ENCODE data around the gene SMYD3. TPM values are rescaled to one million over a fixed set of nuclear protein-coding genes. Genes with fewer than 3 reads are reported as not detected.

The SMYD3 gene
- total and polyA plus RNA-seq, 2 experiments from 2014 or later, result 30.8 to 68.5 TPM

- Histone ChIP-seq H2AFZ (no peak overlapping the region), H3K79me2 (no peaks in the 10 kb centered on the region), H3K4me2 (no peak overlapping the region), H4K20me1 (ENCODE audit: insufficient read depth, poor library complexity, severe bottlenecking) (no peaks in the 10 kb centered on the region), H3K9me3 (ENCODE audit: low read depth) (no peaks in the 10 kb centered on the region), H3K36me3 (replicated peaks; ENCODE audit: insufficient read depth, low read depth) (no peaks in the 10 kb centered on the region), H3K4me1 (ENCODE audit: insufficient read depth) (no peaks in the 10 kb centered on the region), H3K27ac (no peak overlapping the region), H3K27me3 (no peaks in the 10 kb centered on the region), H3K4me3 (no peak overlapping the region), H3K9me2 (replicated peaks; ENCODE audit: insufficient read depth) (no peaks in the 10 kb centered on the region)
- TF ChIP-seq EZH2 (IDR thresholded peaks at IDR 0.05; ENCODE audit: borderline replicate concordance) (no peak), EZH2phosphoT487 (IDR thresholded peaks at IDR 0.05; ENCODE audit: low read depth, severe bottlenecking, unreplicated experiment) (no peak)
- TF ChIP-seq, protein P1, sequence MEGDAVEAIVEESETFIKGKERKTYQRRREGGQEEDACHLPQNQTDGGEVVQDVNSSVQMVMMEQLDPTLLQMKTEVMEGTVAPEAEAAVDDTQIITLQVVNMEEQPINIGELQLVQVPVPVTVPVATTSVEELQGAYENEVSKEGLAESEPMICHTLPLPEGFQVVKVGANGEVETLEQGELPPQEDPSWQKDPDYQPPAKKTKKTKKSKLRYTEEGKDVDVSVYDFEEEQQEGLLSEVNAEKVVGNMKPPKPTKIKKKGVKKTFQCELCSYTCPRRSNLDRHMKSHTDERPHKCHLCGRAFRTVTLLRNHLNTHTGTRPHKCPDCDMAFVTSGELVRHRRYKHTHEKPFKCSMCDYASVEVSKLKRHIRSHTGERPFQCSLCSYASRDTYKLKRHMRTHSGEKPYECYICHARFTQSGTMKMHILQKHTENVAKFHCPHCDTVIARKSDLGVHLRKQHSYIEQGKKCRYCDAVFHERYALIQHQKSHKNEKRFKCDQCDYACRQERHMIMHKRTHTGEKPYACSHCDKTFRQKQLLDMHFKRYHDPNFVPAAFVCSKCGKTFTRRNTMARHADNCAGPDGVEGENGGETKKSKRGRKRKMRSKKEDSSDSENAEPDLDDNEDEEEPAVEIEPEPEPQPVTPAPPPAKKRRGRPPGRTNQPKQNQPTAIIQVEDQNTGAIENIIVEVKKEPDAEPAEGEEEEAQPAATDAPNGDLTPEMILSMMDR (IDR thresholded peaks at IDR 0.05; ENCODE audit: poor library complexity), result no peak
- 93% methylated on average over 5 of the region's 5 CpGs for WGBS (ENCODE audit: low lambda C conversion rate, missing lambda C conversion rate)
- no peak for DNase-seq (ENCODE audit: low spot score)
Observed at GRCh38 chr1:246377625-246378153, 129.4 kb downstream of the SMYD3 start.

DNA sequence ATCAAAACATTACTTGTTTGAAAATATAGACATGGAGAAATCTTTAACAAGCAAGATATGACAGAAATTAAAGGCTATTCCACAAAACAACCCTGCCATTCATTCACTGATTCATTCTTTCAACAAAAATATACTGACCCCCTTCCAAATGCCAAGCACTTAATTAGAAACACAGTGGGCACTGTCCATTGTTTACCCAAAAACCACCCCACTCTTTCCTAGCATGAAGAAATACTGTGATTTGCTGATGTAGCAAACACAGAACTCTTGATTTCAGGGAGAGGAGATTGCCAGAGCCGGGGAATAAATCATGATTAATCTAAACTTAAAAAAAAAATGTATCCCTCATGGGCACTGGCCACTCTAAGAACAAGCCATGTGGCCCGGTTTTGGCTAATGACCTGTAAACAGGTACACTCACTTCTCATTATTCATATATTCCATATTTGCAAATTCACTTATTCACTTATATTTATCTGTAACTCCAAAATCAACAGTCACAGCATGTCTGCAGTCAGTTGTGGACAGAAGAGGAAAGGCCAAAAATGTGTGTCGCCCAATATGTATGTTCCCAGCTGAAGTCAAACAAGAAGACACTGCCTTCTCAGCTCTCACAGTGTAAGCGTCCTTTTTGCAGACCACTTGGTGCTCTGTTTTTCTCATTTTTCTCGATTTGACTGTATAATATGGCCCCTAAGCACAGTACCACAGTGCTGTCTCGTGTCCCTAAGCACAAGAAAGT, 133.1 kb downstream of the SMYD3 start:
- WGBS (ENCODE audit: low lambda C conversion rate, missing lambda C conversion rate), result 88% methylated on average over 6 of the region's 6 CpGs
- Histone ChIP-seq H3K4me3 (no peak overlapping the region), H3K9me3 (ENCODE audit: low read depth) (no peaks in the 10 kb centered on the region), H3K4me1 (ENCODE audit: insufficient read depth) (no peaks in the 10 kb centered on the region), H3K27me3 (no peaks in the 10 kb centered on the region), H3K27ac (no peak overlapping the region), H3K36me3 (replicated peaks; ENCODE audit: insufficient read depth, low read depth) (no peaks in the 10 kb centered on the region), H2AFZ (no peak overlapping the region), H3K4me2 (no peak overlapping the region), H3K9me2 (replicated peaks; ENCODE audit: insufficient read depth) (no peaks in the 10 kb centered on the region), H4K20me1 (ENCODE audit: insufficient read depth, poor library complexity, severe bottlenecking) (no peaks in the 10 kb centered on the region), H3K79me2 (no peaks in the 10 kb centered on the region)
- DNase-seq (ENCODE audit: low spot score), result no peak
- TF ChIP-seq EZH2 (IDR thresholded peaks at IDR 0.05; ENCODE audit: borderline replicate concordance) (no peak), EZH2phosphoT487 (IDR thresholded peaks at IDR 0.05; ENCODE audit: low read depth, severe bottlenecking, unreplicated experiment) (no peak)
- TF ChIP-seq, protein P1 (IDR thresholded peaks at IDR 0.05; ENCODE audit: poor library complexity), result no peak

DNA sequence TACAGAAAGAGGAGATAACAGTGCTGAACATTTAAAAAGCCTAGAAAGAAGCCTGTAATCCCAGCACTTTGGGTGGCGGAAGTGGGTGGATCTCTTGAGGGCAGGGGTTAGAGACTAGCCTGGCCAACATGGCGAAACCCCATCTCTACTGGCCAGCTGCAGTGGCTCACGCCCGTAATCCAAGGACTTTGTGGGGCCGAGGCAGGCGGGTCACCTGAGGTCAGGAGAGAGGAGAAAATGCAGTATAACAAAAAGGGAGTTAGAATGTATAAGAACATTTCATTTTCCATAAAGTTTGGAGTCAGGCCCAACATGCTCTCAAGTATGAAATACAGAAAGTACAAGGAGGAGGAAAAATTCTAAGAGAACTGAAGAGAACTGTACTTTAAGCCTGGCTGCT, 134.5 kb downstream of the SMYD3 start:
- Histone ChIP-seq H3K27me3 (no peaks in the 10 kb centered on the region), H2AFZ (no peak overlapping the region), H3K4me3 (no peak overlapping the region), H3K27ac (no peak overlapping the region), H3K79me2 (no peaks in the 10 kb centered on the region), H3K9me2 (replicated peaks; ENCODE audit: insufficient read depth) (no peaks in the 10 kb centered on the region), H4K20me1 (ENCODE audit: insufficient read depth, poor library complexity, severe bottlenecking) (no peaks in the 10 kb centered on the region), H3K9me3 (ENCODE audit: low read depth) (no peaks in the 10 kb centered on the region), H3K4me2 (no peak overlapping the region), H3K36me3 (replicated peaks; ENCODE audit: insufficient read depth, low read depth) (no peaks in the 10 kb centered on the region), H3K4me1 (ENCODE audit: insufficient read depth) (no peaks in the 10 kb centered on the region)
- TF ChIP-seq, protein P1 (IDR thresholded peaks at IDR 0.05; ENCODE audit: poor library complexity), result no peak
- TF ChIP-seq EZH2 (IDR thresholded peaks at IDR 0.05; ENCODE audit: borderline replicate concordance) (no peak), EZH2phosphoT487 (IDR thresholded peaks at IDR 0.05; ENCODE audit: low read depth, severe bottlenecking, unreplicated experiment) (no peak)
- DNase-seq (ENCODE audit: low spot score), result no peak
- WGBS (ENCODE audit: low lambda C conversion rate, missing lambda C conversion rate), result 87% methylated on average over 6 of the region's 6 CpGs

Data from hepatocyte (in vitro differentiated cells).